Measurements from ENCODE around the gene LOX.

DNA sequence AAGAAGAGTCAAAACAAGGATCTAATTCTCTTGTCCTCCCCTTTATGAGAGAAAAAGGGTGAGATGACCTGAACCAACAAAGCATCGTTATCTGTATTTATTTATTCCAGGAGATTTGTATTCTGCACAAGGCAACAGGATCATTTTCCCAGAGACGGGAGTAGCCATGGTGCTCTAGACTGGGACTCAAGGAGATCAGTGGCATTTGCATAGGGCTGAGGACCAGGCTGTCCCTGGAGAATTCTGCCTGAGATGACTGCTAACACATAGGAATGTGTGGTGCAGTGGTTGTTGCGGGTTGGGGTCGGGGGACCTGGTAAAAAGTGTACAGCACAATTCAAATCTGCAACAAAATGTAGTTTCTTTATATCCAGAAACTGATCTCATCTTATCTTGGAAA, 29.0 kb upstream of the LOX start:
- TF ChIP-seq CTCF (IDR thresholded peaks at IDR 0.05 in 2 of 3, conservative IDR thresholded peaks at IDR 0.05 in 1 of 3; ENCODE audit: insufficient read depth in 2 of 3, low read depth in 1 of 3, low read length in 3 of 3) (no peak), MXI1 (IDR thresholded peaks at IDR 0.05; ENCODE audit: low read depth, low read length) (no peak), ARHGAP35 (IDR thresholded peaks at IDR 0.05; ENCODE audit: partially characterized antibody) (no peak), ZFX (CRISPR knock-in tag; IDR thresholded peaks at IDR 0.05) (no peak), FOXA1 (IDR thresholded peaks at IDR 0.05; ENCODE audit: borderline replicate concordance) (no peak), HLTF (IDR thresholded peaks at IDR 0.05) (no peak), EZH2 (IDR thresholded peaks at IDR 0.05; ENCODE audit: borderline replicate concordance, low read depth, low read length) (no peak), ELF2 (CRISPR knock-in tag; IDR thresholded peaks at IDR 0.05) (no peak), NFIC (IDR thresholded peaks at IDR 0.05) (no peak), FIP1L1 (IDR thresholded peaks at IDR 0.05; ENCODE audit: low read depth, low read length, poor library complexity, severe bottlenecking) (no peak), HDGF (IDR thresholded peaks at IDR 0.05) (no peak), ZZZ3 (IDR thresholded peaks at IDR 0.05) (no peak)
- TF ChIP-seq, protein P1, sequence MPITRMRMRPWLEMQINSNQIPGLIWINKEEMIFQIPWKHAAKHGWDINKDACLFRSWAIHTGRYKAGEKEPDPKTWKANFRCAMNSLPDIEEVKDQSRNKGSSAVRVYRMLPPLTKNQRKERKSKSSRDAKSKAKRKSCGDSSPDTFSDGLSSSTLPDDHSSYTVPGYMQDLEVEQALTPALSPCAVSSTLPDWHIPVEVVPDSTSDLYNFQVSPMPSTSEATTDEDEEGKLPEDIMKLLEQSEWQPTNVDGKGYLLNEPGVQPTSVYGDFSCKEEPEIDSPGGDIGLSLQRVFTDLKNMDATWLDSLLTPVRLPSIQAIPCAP (CRISPR knock-in tag; IDR thresholded peaks at IDR 0.05; ENCODE audit: borderline replicate concordance), result no peak

Measured in K562 (cell line).